ENCODE measurements around the gene IFITM5. TPM values are rescaled to one million over a fixed set of nuclear protein-coding genes. Genes with fewer than 3 reads are reported as not detected.
A peak's percentile ranks its signal among the peaks of the same experiment; 100 is the strongest.

The IFITM5 gene
- total RNA-seq, 1 donor from 2014 or later: not detected

DNA sequence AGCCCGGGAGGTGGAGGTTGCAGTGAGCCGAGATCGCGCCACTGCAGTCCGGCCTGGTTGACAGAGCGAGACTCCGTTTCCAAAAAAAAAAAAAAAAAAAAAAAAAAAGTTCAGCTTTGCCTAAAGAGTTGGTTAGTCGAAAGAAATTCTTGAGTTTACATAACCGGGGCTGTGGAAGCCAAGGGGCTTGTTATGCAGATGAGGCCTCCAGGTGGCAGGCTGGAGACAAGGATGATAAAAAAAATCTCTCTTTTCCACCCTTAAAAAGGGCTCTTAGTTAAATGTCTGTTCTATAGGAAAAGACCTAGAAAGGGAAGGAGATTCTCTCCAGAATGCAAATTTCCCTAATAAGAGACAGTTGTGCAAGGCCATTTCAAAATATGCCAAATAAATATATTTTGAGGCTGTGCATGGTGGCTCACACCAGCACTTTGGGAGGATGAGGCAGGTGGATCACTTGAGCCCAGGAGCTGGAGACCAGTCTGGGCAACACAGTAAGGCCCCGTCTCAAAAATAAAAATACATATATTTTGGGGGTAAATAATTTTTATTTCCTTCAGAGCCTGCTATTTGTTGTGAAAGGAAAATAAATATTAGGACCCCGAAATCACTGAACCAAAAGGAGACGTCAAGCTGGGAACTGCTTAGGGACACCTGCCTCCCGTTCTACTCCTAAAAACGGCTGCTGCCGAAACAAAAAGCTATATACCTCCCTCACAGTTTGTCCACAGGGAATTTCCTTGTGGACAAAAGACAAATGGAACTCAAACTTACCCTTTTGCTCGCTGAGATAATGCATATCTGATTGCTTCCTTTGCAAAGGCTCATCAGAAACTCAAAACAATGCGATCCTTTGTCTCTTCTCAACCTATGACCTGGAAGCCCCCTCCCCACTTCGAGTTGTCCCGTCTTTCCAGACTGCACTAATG lies 5.9 kb upstream of the IFITM5 start:
- DNase-seq (ENCODE audit: low spot score): no peak
- Mint-ChIP-seq H3K27me3 (ENCODE audit: low read depth) (peaks cover 7% of the 10 kb centered on the region), H3K4me3 (ENCODE audit: low read depth) (no peak overlapping the region), H3K4me1 (ENCODE audit: low read depth) (peaks cover 24% of the 10 kb centered on the region), H3K36me3 (ENCODE audit: low read depth) (peaks cover 21% of the 10 kb centered on the region), H3K27ac (no peak overlapping the region), H3K9me3 (no peaks in the 10 kb centered on the region)
- intact Hi-C loops (cut with micrococcal nuclease): no loop called here

DNA sequence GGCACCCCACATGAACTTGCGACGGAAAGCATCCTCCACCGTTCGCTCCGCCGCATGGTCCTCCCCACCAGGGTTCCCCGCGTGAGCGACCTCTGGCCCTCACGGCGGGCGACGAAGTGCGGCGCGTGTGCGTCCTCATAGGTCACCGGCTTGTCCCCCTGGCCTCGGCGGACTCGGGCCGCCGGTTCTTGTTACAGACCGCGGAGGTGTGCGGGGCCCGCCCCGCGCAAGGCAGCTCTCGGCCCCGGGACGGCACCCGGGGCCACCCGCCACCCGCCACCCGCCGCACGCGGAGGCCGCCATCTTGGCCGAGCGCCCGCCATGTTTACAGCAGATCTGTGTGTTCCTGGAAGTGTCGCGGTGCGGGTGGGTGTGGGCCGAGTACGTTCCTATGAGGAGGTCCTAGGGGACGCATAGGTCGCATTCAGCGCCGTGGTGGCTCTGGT lies 4.8 kb upstream of the IFITM5 start:
- intact Hi-C loops (cut with micrococcal nuclease): no loop called here
- H3K4me3 Mint-ChIP-seq (ENCODE audit: low read depth): no peak overlapping the region
- no peaks in the 10 kb centered on the region for H3K9me3 Mint-ChIP-seq
- H3K27me3 Mint-ChIP-seq (ENCODE audit: low read depth): peaks cover 7% of the 10 kb centered on the region
- no peak for DNase-seq (ENCODE audit: low spot score)
- H3K4me1 Mint-ChIP-seq (ENCODE audit: low read depth): peaks cover 19% of the 10 kb centered on the region
- H3K36me3 Mint-ChIP-seq (ENCODE audit: low read depth): peaks cover 12% of the 10 kb centered on the region
- H3K27ac Mint-ChIP-seq: no peak overlapping the region

- H3K9me3 Mint-ChIP-seq: no peaks in the 10 kb centered on the region
- H3K27ac Mint-ChIP-seq: no peak overlapping the region
- peaks cover 7% of the 10 kb centered on the region for H3K27me3 Mint-ChIP-seq (ENCODE audit: low read depth)
- no peak for DNase-seq (ENCODE audit: low spot score)
- intact Hi-C loops (cut with micrococcal nuclease): no loop called here
- H3K4me3 Mint-ChIP-seq (ENCODE audit: low read depth): no peak overlapping the region
- peaks cover 19% of the 10 kb centered on the region for H3K4me1 Mint-ChIP-seq (ENCODE audit: low read depth)
- peaks cover 5% of the 10 kb centered on the region for H3K36me3 Mint-ChIP-seq (ENCODE audit: low read depth)
Observed at GRCh38 chr11:303363-303762, 4.0 kb upstream of the IFITM5 start.

GRCh38 chr11:299951-300735 lies 817 bp upstream of the IFITM5 start:
- no peak for DNase-seq (ENCODE audit: low spot score)
- intact Hi-C loops (cut with micrococcal nuclease): no loop called here
- H3K4me1 Mint-ChIP-seq (ENCODE audit: low read depth): peaks cover 9% of the 10 kb centered on the region

GRCh38 chr11:298406-299065 lies 790 bp downstream of the IFITM5 start:
- peaks cover 7% of the 10 kb centered on the region for H3K27me3 Mint-ChIP-seq (ENCODE audit: low read depth)
- H3K27ac Mint-ChIP-seq: no peak overlapping the region
- DNase-seq (ENCODE audit: low spot score): no peak
- H3K36me3 Mint-ChIP-seq (ENCODE audit: low read depth): no peaks in the 10 kb centered on the region
- H3K4me1 Mint-ChIP-seq (ENCODE audit: low read depth): peaks cover 9% of the 10 kb centered on the region
- no peaks in the 10 kb centered on the region for H3K9me3 Mint-ChIP-seq
- no peak overlapping the region for H3K4me3 Mint-ChIP-seq (ENCODE audit: low read depth)
- intact Hi-C loops (cut with micrococcal nuclease): no loop called here

More at GRCh38 chr11:299951-300735, 817 bp upstream of the IFITM5 start:
- Mint-ChIP-seq H3K36me3 (ENCODE audit: low read depth) (no peaks in the 10 kb centered on the region), H3K27ac (no peak overlapping the region), H3K27me3 (ENCODE audit: low read depth) (peaks cover 7% of the 10 kb centered on the region), H3K4me3 (ENCODE audit: low read depth) (no peak overlapping the region), H3K9me3 (no peaks in the 10 kb centered on the region)

- no peak overlapping the region for H3K4me3 Mint-ChIP-seq (ENCODE audit: low read depth)
- intact Hi-C loops (cut with micrococcal nuclease): no loop called here
- no peaks in the 10 kb centered on the region for H3K9me3 Mint-ChIP-seq
- DNase-seq (ENCODE audit: low spot score): no peak
- H3K4me1 Mint-ChIP-seq (ENCODE audit: low read depth): peaks cover 5% of the 10 kb centered on the region
- no peaks in the 10 kb centered on the region for H3K36me3 Mint-ChIP-seq (ENCODE audit: low read depth)
- peak overlapping the region; percentile 57 for H3K27ac Mint-ChIP-seq
- peaks cover 7% of the 10 kb centered on the region for H3K27me3 Mint-ChIP-seq (ENCODE audit: low read depth)
Observed at GRCh38 chr11:297586-298405, 1.5 kb downstream of the IFITM5 start.

GRCh38 chr11:297051-297585 lies 2.2 kb downstream of the IFITM5 start:
- DNase-seq (ENCODE audit: low spot score): no peak
- Mint-ChIP-seq H3K36me3 (ENCODE audit: low read depth) (no peaks in the 10 kb centered on the region), H3K27me3 (ENCODE audit: low read depth) (peaks cover 7% of the 10 kb centered on the region), H3K27ac (peak overlapping the region; percentile 57), H3K4me3 (ENCODE audit: low read depth) (no peak overlapping the region), H3K4me1 (ENCODE audit: low read depth) (peaks cover 4% of the 10 kb centered on the region), H3K9me3 (no peaks in the 10 kb centered on the region)
- intact Hi-C loops (cut with micrococcal nuclease): no loop called here

GRCh38 chr11:296171-297050 lies 2.9 kb downstream of the IFITM5 start:
- intact Hi-C loops (cut with micrococcal nuclease): no loop called here
- Mint-ChIP-seq H3K27me3 (ENCODE audit: low read depth) (peaks cover 7% of the 10 kb centered on the region), H3K9me3 (no peaks in the 10 kb centered on the region), H3K27ac (no peak overlapping the region), H3K36me3 (ENCODE audit: low read depth) (peaks cover 3% of the 10 kb centered on the region), H3K4me3 (ENCODE audit: low read depth) (no peak overlapping the region), H3K4me1 (ENCODE audit: low read depth) (peaks cover 4% of the 10 kb centered on the region)
- no peak for DNase-seq (ENCODE audit: low spot score)

DNA sequence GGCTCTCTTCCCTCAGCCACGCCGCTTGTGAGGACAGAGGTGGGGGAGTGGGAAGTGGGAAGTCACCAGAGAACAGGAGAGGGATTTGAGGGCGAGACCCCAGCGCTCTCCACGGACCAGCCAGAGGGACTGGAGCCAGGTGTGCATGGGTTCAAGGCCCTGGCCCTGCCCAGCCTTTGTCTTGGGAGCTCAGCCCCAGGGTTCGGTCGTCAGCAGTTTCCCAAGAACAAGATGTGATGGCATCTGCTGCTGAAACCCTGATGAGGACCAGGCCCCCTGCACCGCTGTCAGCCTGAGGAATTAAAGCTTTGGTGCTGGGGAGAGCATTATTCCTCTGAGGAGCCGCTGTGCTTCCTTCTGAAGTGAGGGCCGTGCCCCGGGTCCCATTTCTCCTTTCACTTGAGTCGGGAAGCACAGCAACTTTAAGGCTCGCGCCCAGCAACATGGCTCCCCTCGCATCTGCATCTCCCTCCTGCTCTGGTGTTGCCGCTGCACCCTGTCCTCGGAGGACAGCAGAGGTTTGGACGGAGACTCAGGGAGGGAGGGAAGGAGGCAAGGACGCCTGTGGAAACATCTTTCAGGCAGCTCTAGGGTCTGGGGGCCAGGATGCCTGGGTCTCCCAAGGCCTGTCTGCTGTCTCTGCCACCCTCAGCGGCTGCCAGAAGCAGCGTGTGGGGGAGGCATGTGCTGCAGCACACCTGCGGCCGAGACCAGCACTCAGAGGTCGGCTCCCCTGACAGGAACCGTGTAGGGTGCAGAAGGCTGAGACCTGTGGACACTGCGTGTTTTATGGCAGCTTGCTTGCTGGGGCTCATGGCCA lies 3.8 kb downstream of the IFITM5 start:
- Mint-ChIP-seq H3K27ac (no peak overlapping the region), H3K9me3 (no peaks in the 10 kb centered on the region), H3K36me3 (ENCODE audit: low read depth) (peaks cover 8% of the 10 kb centered on the region), H3K4me3 (ENCODE audit: low read depth) (no peak overlapping the region), H3K4me1 (ENCODE audit: low read depth) (peaks cover 9% of the 10 kb centered on the region), H3K27me3 (ENCODE audit: low read depth) (peaks cover 2% of the 10 kb centered on the region)
- no peak for DNase-seq (ENCODE audit: low spot score)
- intact Hi-C loops (cut with micrococcal nuclease): no loop called here

GRCh38 chr11:294780-295179 lies 4.5 kb downstream of the IFITM5 start:
- intact Hi-C loops (cut with micrococcal nuclease): no loop called here

More at GRCh38 chr11:294780-295179, 4.5 kb downstream of the IFITM5 start:
- Mint-ChIP-seq H3K4me1 (ENCODE audit: low read depth) (peaks cover 9% of the 10 kb centered on the region), H3K27ac (no peak overlapping the region), H3K4me3 (ENCODE audit: low read depth) (no peak overlapping the region), H3K36me3 (ENCODE audit: low read depth) (peaks cover 8% of the 10 kb centered on the region), H3K9me3 (no peaks in the 10 kb centered on the region), H3K27me3 (ENCODE audit: low read depth) (no peaks in the 10 kb centered on the region)
- DNase-seq (ENCODE audit: low spot score): no peak

Data from activated T-helper 2 cell treated with anti-CD3 and anti-CD28 coated beads, Interferon-gamma antibody, Interleukin-2, Interleukin-4, amounts not matched to agents 10 μg/mL and 5 μg/mL and 100 μg/mL, durations not matched to agents 14 hours and 24 hours and 36 hours (primary cell).